Measurements from ENCODE around the gene LGR6. TPM values are rescaled to one million over a fixed set of nuclear protein-coding genes. Genes with fewer than 3 reads are reported as not detected.

LGR6 gene
- total and polyA plus RNA-seq, 2 of the 8 experiments (the other 6 are each of a cell fraction or from before 2014, with no cell fraction given): 0.50 to 1.0 TPM

- TF ChIP-seq USF2 (IDR thresholded peaks at IDR 0.05; ENCODE audit: low read length) (no peak), MAX (IDR thresholded peaks at IDR 0.05) (no peak), E2F6 (IDR thresholded peaks at IDR 0.05) (no peak), SAP30 (IDR thresholded peaks at IDR 0.05; ENCODE audit: insufficient read depth, insufficient replicate concordance, low read length) (no peak), GTF2F1 (IDR thresholded peaks at IDR 0.05; ENCODE audit: borderline replicate concordance, low read depth, low read length) (no peak), HDAC2 (IDR thresholded peaks at IDR 0.05; ENCODE audit: borderline replicate concordance in 1 of 2, low read depth in 2 of 2, low read length in 2 of 2) (no peak), CREB1 (IDR thresholded peaks at IDR 0.05) (no peak), CBX8 (IDR thresholded peaks at IDR 0.05; ENCODE audit: borderline replicate concordance, low read depth, low read length) (no peak), RBBP5 (IDR thresholded peaks at IDR 0.05; ENCODE audit: borderline replicate concordance, low read depth, low read length) (no peak), PHF8 (conservative IDR thresholded peaks at IDR 0.05; ENCODE audit: low read depth, low read length) (no peak), MAFK (IDR thresholded peaks at IDR 0.05; ENCODE audit: low read depth, low read length) (no peak), CTBP2 (IDR thresholded peaks at IDR 0.05; ENCODE audit: borderline replicate concordance, insufficient read depth, insufficient read length, low read length) (no peak), RFX5 (IDR thresholded peaks at IDR 0.05; ENCODE audit: borderline replicate concordance, low read depth, low read length) (no peak)
Measured at GRCh38 chr1:202320081-202320405, 126.4 kb downstream of the LGR6 start (continued).
